IgD-negative memory B cell (primary cell): Measurements from ENCODE around the gene TNRC18. TPM values are rescaled to one million over a fixed set of nuclear protein-coding genes. Genes with fewer than 3 reads are reported as not detected.

Source experiments
- H3K27ac Mint-ChIP-seq, 3 donors: one replicate each; pipeline ENCODE4 v1.8.0; 2020 to 2022; ENCODE audit warnings: mild to moderate bottlenecking in 3 of 3, mixed read lengths in 3 of 3, moderate library complexity in 1 of 3
- H3K27me3 Mint-ChIP-seq: one replicate; pipeline ENCODE4 v1.8.0; 2021; ENCODE audit warnings: mixed read lengths
- H3K36me3 Mint-ChIP-seq: one replicate; pipeline ENCODE4 v1.8.0; 2020; ENCODE audit warnings: mild to moderate bottlenecking, mixed read lengths
- H3K4me1 Mint-ChIP-seq, 3 donors: one replicate each; pipeline ENCODE4 v1.8.0; 2020 to 2022; ENCODE audit warnings: mixed read lengths in 3 of 3, mild to moderate bottlenecking in 1 of 3
- H3K4me3 Mint-ChIP-seq, 4 donors: one replicate each; pipeline ENCODE4 v1.8.0; 2020 to 2022; ENCODE audit warnings: mild to moderate bottlenecking in 4 of 4, mixed read lengths in 4 of 4, moderate library complexity in 3 of 4
- H3K9me3 Mint-ChIP-seq, 3 donors: one replicate each; pipeline ENCODE4 v1.8.0; 2020 to 2021; ENCODE audit warnings: mixed read lengths in 3 of 3, mild to moderate bottlenecking in 1 of 3
- polyA plus RNA-seq: library from polyadenylated mRNA; unstranded; fragments of 300-500 nt; fragmentation: Illumina TruSeq; gene quantifications from one replicate; pipeline ENCODE4 v1.2.3, GENCODE V29; 2021

The TNRC18 gene
- polyA plus RNA-seq, 1 donor from 2014 or later: 1.3 TPM

DNA sequence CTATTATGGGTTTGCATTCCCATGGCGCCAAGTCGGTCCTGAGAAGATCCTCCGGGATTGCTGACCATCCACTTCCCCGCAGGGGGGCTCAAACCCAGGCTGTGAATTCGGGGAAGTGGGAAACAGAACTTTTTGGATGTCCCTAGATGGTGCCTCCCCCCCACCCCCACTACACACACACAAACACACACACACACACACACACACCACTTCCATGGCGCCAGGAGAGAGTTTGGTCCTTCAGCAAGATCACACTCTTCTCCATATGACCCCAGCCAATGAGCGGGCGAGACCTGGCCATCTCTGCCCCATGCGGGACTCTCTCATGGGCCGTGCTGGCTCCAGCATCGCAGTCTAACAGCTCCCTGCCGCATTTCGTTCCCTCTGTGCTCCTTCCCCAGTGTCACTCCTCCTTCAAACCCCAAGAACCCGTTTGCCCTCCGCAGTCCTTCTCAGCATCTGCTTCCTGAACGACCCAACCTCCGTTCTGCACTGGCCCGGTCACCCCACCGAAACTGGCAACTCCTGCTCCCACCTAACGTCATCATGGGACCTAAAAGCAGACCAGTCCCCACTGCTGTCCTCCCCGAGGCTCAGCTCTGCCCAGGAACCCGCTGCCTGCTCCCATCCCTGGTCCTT lies 32.1 kb upstream of the TNRC18 start:
- Mint-ChIP-seq H3K27ac (no peak overlapping the region), H3K36me3 (peaks cover 4% of the 10 kb centered on the region)

DNA sequence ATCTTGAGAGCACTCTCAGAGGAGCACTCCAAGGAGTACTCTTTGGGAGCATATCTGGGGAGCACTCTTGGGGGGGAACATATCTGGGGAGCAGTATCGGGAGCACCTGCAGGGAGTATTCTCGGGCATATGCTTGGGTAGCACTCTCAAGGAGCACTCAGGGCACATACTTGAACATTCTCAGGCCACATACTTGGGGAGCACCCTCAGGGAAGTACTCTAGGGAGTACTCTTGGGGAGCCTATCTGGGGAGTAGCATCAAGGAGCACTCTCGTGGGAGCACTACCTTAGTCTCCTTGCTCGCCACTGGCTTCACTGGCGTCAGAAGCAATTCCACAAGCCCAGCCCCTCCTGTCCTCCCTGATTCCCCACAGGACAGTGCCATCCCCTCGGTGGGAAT lies 31.5 kb upstream of the TNRC18 start:
- Mint-ChIP-seq H3K27ac (no peak overlapping the region), H3K27me3 (peaks cover 4% of the 10 kb centered on the region), H3K9me3 (peaks cover 0 to 2% (median 0%) of the 10 kb centered on the region in 3 donors), H3K4me3 (no peak overlapping the region), H3K4me1 (no peaks in the 10 kb centered on the region), H3K36me3 (peaks cover 4% of the 10 kb centered on the region)

More for the DNA sequence above, 32.1 kb upstream of the TNRC18 start:
- H3K27me3 Mint-ChIP-seq: peaks cover 4% of the 10 kb centered on the region
- peaks cover 0 to 2% (median 0%) of the 10 kb centered on the region in 3 donors for H3K9me3 Mint-ChIP-seq
- H3K4me3 Mint-ChIP-seq: no peak overlapping the region
- H3K4me1 Mint-ChIP-seq: no peaks in the 10 kb centered on the region

DNA sequence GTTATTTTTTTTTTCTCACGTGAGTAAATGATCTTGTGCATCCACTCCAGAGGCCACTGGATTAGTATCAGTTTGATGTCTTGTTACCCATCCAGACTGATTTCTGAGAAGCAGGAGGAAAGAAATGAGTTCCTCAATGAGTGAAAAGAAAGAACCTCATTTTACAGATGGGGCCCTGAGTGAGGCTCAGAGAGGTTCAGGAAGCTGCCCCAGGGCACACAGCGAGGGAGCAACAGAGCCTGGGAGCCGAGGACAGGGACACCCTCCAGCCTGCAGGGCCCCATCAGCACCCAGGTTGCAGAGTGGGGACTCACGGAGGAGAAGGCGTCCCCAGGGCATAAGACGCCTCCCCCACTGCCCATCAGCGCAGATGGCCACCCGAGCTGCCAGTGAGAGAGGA lies 30.9 kb upstream of the TNRC18 start:
- H3K4me1 Mint-ChIP-seq: no peaks in the 10 kb centered on the region
- peaks cover 0 to 2% (median 0%) of the 10 kb centered on the region in 3 donors for H3K9me3 Mint-ChIP-seq
- H3K36me3 Mint-ChIP-seq: peaks cover 4% of the 10 kb centered on the region
- no peak overlapping the region for H3K4me3 Mint-ChIP-seq
- no peak overlapping the region for H3K27ac Mint-ChIP-seq
- peaks cover 4% of the 10 kb centered on the region for H3K27me3 Mint-ChIP-seq

DNA sequence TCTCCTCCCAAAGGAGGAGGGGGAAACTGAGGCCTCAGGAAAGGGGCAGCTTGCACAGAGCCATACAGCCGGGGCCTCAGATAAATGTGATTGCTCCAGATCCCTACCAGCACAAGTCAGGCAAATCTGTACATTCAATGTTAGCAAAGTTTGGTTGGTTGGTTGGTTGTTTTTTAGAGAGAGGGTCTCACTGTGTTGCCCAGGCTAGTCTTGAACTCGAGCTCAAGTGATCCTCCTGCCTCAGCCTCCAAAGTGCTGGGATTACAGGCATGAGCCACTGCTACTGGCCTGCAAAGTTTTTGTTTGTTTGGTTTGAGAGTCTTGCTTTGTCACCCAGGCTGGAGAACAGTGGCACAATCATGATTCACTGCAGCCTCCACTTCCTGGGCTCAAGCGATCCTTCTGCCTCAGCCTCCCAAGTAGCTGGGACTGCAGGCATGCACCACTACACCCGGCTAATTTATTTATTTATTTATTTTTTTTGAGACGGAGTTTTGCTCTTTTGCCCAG lies 30.0 kb upstream of the TNRC18 start:
- H3K27ac Mint-ChIP-seq: no peak overlapping the region

DNA sequence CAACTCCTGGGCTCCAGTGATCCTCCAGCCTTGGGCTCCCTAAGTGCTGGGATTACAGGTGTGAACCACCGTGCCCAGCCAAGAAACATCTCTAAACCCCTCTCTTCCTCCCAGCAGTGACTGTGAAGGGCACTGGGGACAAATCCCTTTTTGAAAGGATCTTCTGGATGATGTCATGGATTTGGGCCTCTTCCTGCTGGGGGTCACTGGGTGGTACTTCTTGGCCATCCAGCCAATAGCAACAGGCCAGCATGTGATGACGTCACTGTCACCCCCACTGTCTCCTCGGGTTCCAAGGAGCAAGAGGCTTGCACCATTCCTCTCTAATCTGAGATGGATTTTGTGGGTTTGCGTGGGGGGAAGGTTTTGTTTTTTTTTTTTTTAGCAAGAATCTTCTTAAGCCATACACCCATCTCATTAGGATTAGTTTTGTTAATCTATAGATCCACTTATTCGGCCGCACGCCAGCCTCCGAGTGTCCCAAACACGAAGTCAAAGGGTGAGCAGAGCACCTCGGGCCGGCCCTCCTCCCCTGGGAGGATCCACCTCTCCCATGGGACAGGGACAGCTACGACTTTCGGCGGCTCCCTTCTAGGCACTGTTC lies 29.4 kb upstream of the TNRC18 start:
- Mint-ChIP-seq H3K4me1 (no peaks in the 10 kb centered on the region), H3K36me3 (peaks cover 2% of the 10 kb centered on the region), H3K27me3 (peaks cover 4% of the 10 kb centered on the region), H3K4me3 (no peak overlapping the region), H3K27ac (no peak overlapping the region), H3K9me3 (peaks cover 0 to 2% (median 0%) of the 10 kb centered on the region in 3 donors)

More for the DNA sequence above, 30.0 kb upstream of the TNRC18 start:
- Mint-ChIP-seq H3K9me3 (peaks cover 0 to 2% (median 0%) of the 10 kb centered on the region in 3 donors), H3K4me1 (no peaks in the 10 kb centered on the region), H3K4me3 (no peak overlapping the region), H3K27me3 (peaks cover 4% of the 10 kb centered on the region), H3K36me3 (peaks cover 2% of the 10 kb centered on the region)

DNA sequence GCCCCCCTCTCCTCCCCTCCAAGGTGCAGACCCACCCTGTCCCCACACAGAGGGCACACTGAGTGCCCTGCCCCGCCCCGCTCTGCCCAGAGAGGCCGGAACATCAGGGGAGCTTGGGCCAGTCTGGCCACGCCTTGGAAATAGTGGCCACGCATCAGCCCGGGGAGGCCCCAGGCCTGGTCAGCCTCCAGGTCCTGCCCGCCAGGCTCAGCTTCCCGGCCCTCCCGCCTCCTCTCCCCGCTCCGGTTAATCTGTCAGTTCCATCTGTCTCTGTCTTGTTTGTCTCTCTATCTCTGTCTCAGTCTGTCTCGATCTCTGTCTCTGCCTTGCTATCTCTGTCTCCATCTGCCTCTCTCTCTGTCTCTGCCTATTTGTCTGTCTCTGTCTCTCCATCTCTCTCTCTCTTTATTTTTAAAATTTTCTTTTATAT lies 28.9 kb upstream of the TNRC18 start:
- Mint-ChIP-seq H3K4me1 (no peaks in the 10 kb centered on the region), H3K27ac (no peak overlapping the region), H3K4me3 (no peak overlapping the region), H3K27me3 (peaks cover 4% of the 10 kb centered on the region), H3K36me3 (peaks cover 2% of the 10 kb centered on the region), H3K9me3 (peaks cover 0 to 2% (median 0%) of the 10 kb centered on the region in 3 donors)

DNA sequence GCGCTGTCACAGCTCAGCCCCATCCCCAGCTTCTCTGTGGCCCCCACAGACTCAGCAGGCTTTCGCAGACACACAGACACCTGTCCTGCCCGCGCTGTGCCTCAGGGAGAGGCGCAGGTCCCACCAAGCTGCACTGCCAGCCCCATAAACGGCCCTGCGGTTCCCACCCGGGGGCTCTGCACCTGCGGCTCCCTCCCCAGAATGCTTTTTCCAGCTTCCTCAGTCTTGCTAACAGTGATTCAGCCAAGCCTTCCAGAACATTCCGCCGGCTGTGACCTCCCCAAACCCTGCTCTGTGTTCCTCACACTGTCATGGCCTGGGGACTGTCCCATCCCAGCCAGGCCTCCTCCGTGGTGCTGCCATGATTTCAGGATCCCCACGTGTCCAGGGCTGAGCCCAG lies 27.8 kb upstream of the TNRC18 start:
- Mint-ChIP-seq H3K27me3 (peaks cover 4% of the 10 kb centered on the region), H3K27ac (no peak overlapping the region), H3K36me3 (no peaks in the 10 kb centered on the region), H3K9me3 (no peaks in the 10 kb centered on the region), H3K4me3 (no peak overlapping the region), H3K4me1 (no peaks in the 10 kb centered on the region)

DNA sequence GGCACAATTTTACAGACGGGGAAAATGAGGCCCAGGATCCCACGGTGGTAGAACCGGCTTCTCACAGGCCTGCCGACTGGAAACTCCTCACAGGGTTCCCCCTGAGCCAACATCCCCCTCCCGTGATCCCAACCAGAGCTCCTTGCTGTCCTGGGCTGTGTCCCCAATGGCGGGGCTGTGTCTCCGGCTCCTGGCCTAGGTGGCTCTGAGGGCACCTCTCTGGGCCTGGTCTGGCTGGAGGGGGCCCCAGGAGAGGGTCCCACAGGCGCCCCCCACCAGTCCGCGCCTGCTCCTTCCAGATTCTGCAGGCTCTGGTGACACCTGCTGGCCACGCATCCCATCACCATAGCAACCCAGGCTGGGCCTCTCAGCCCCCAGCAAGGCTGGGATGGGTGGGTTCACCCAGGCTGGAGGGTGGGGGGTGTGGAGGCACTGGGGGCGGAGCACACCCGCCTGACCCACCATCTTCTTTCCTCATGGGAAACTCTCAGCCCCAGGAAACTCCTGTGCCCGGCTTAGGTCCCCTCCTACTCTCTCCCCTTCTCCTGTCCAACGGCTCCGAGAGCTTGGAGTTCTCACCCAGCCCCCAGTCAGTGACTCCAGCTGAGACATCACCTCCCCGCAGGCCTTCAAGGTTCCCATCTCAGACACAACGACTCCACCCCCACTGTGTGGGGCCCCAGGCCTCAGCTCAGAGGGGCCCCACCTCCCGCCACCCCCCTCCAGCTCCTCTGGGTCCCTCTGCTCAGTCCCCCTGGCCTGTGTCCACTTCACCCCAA lies 27.1 kb upstream of the TNRC18 start:
- H3K27me3 Mint-ChIP-seq: no peaks in the 10 kb centered on the region
- H3K36me3 Mint-ChIP-seq: no peaks in the 10 kb centered on the region
- H3K27ac Mint-ChIP-seq: peak overlapping the region in 1 of 3 donors; percentile 71
- H3K4me1 Mint-ChIP-seq: no peaks in the 10 kb centered on the region
- no peaks in the 10 kb centered on the region for H3K9me3 Mint-ChIP-seq
- H3K4me3 Mint-ChIP-seq: no peak overlapping the region

DNA sequence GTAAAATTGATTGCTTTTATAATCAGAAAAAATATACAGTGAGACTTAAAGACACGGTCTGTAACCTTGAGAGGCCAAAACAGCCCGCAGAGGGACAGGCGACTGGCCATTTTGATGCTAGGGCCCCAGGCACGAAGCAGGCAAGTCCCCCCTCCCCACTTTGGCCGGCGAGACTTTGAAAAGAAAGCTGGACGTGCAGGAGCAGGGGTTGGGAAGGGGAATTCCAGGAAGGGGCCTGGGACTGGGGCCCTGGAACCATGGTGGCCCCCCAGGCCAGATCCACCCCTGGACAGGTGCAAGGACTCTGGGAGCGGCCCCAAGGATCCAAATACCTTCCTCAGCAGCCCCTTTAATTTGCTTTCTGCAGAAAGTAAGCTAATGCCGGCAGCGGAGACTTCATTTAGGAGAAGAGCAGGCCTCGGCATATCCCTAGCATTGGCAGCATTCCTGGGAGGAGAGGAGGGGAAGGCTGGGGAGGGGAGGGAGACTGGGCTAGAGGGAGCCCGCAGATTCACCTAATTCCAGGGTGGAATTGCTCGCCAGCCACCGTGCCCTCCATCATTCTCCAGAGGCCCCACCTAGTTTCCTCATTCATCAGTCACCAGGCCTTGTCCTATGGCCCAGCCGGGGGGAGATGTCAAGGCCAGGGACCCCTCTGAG lies 24.9 kb upstream of the TNRC18 start:
- no peak overlapping the region for H3K4me3 Mint-ChIP-seq
- no peak overlapping the region for H3K27ac Mint-ChIP-seq
- no peaks in the 10 kb centered on the region for H3K9me3 Mint-ChIP-seq
- no peaks in the 10 kb centered on the region for H3K4me1 Mint-ChIP-seq
- peaks cover 4% of the 10 kb centered on the region for H3K27me3 Mint-ChIP-seq
- no peaks in the 10 kb centered on the region for H3K36me3 Mint-ChIP-seq

DNA sequence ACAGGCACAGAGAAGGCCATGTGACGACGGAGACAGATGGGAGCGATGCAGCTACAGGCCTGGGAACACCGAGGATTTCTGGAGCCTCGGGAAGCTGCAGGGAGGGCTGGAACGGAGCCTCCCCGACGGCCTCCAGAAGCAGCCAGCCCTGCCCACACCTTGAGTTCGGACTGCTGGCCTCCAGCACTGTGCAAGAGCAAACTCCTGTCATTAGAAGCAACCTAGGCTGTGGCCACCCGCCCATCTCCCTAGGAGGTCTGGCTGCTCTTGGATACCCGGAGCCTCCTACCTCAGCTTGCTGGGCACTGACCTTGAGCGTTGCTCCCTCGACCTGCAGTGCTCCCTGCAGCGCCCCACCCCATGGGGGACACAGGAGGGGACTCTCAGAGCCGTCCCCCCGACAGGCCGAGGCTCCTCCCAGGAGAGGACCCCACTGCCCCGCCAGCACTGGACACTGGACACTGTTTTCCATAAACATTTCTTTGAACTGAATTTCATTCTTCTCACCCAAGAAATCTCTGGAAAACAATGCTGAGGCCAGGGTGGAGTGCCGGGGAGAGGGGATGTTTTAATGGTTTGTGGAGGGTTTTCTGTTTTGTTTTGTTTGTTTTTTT lies 22.5 kb upstream of the TNRC18 start:
- H3K4me1 Mint-ChIP-seq: peaks cover 0 to 2% (median 1%) of the 10 kb centered on the region in 3 donors
- H3K27ac Mint-ChIP-seq: no peak overlapping the region
- no peaks in the 10 kb centered on the region for H3K9me3 Mint-ChIP-seq
- peaks cover 2% of the 10 kb centered on the region for H3K36me3 Mint-ChIP-seq
- H3K27me3 Mint-ChIP-seq: peaks cover 8% of the 10 kb centered on the region
- H3K4me3 Mint-ChIP-seq: no peak overlapping the region

DNA sequence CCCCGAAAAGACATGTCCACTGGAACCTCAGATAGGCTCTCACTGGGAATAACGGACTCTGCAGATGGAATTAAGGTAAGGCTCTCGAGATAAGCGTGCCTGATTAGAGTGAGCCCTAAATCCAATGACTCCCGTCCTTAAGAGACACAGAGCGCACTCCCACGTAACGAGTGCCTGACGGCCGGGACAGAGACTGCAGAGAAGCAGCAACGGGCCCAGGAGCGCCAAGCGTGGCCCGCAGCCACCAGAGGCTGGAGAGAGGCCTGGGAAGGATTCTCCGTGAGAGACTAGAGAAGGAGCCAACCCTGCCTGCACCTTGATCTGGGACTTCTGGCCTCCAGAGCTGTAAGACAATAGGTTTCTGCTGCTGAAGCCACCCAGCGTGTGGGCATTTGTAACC lies 20.0 kb upstream of the TNRC18 start:
- Mint-ChIP-seq H3K27ac (no peak overlapping the region), H3K27me3 (peaks cover 13% of the 10 kb centered on the region), H3K4me3 (no peak overlapping the region), H3K9me3 (no peaks in the 10 kb centered on the region), H3K36me3 (peaks cover 2% of the 10 kb centered on the region), H3K4me1 (peaks cover 0 to 2% (median 1%) of the 10 kb centered on the region in 3 donors)

DNA sequence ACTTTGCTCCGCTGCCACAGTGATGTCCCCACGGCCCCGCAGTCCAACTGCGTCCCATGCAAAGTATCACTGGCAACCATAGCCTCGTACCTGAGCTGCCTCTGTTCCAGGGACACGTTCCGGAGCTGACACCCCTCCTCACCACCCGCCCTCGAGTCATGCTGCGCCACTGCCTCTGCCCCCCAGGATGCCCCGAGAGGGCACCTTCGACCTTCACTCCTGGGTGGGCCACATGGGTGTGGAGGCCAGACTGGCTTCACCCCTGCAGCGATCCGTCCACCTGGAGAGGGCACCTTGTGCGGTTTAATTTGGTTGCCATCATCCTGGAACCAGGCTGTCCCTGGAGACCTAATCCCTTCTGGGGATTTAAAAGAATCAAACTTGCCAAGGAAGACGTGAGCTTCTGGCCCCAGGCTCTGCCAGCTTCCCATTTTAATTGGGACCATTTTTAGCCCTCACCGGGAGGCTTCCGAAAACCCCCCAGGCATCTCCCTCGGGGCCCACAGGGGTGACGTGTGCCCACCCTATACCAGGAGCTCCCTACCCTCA lies 19.2 kb upstream of the TNRC18 start:
- H3K4me3 Mint-ChIP-seq: no peak overlapping the region
- H3K36me3 Mint-ChIP-seq: peaks cover 2% of the 10 kb centered on the region
- no peak overlapping the region for H3K27ac Mint-ChIP-seq
- peaks cover 0 to 2% (median 1%) of the 10 kb centered on the region in 3 donors for H3K4me1 Mint-ChIP-seq
- no peaks in the 10 kb centered on the region for H3K9me3 Mint-ChIP-seq
- H3K27me3 Mint-ChIP-seq: peaks cover 13% of the 10 kb centered on the region

DNA sequence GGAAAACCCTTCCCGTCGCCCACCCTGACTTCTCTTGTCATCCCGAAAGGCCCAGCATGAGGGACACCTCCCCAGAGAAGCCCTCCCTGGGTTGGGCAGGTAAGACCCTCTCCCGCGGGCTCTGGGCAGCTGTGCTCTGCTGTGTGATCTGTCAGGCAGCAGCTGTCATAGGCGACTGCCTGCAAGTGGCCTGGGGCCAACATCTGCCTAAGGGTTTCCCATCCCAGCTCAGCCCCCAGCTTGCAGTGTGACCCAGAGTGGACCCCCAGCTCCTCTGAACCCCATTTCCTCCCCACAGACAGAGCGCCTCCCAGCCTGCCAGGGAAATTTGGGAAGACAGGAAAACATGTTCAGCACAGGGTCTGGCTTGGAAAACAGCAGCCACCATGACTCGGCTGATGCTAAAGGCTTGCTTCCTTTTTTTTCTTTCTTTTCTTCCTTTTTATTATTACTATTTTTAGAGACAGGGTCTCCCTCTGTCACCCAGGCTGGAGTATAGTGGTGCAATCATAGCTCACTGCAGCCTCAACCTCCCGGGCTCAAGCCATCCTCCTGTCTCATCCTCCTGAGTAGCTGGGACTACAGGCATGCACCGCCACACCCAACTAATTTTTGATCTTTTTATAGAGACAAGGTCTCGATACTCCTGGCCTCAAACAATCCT lies 18.3 kb upstream of the TNRC18 start:
- Mint-ChIP-seq H3K4me1 (peaks cover 0 to 2% (median 1%) of the 10 kb centered on the region in 3 donors), H3K36me3 (peaks cover 2% of the 10 kb centered on the region), H3K27me3 (peaks cover 13% of the 10 kb centered on the region), H3K9me3 (peaks cover 0 to 3% (median 2%) of the 10 kb centered on the region in 3 donors), H3K27ac (no peak overlapping the region), H3K4me3 (no peak overlapping the region)
